GM19468 (cell line): Measurements from ENCODE around the gene NCOR1.
"Not testable (repeated sequence)": the region's sequence is repeated elsewhere in the genome, so short reads cannot be mapped to it uniquely, and the experiment has no call there.

Source experiments
- ATAC-seq: cut with Tn5 transposase; IDR thresholded peaks from one replicate; pipeline ENCODE4 v1.9.1; 2021; ENCODE audit warnings: mild to moderate bottlenecking, moderate library complexity, moderate number of reproducible peaks; ENCODE audit not compliant: unreplicated experiment; ENCODE audit errors: extremely low read depth

Gene NCOR1

GRCh38 chr17:16215273-16215964 lies at the start of gene NCOR1:
Gene NCOR1, minus strand, starts transcription at chr17:16215534. Its CDS starts 20,965 bp downstream, at chr17:16194569.
- ATAC-seq = peak; percentile 42

- ATAC-seq = no peak
These were observed 46.9 kb upstream of the NCOR1 start for GRCh38 chr17:16262201-16262600.

GRCh38 chr17:16261049-16261448 lies 45.7 kb upstream of the NCOR1 start:
- ATAC-seq = no peak

- no peak for ATAC-seq
These were observed 44.6 kb upstream of the NCOR1 start for GRCh38 chr17:16259926-16260325.

GRCh38 chr17:16258901-16259300 lies 43.6 kb upstream of the NCOR1 start:
- ATAC-seq = no peak

- ATAC-seq = no peak
These were observed 40.2 kb upstream of the NCOR1 start for GRCh38 chr17:16255481-16255921.

- no peak for ATAC-seq
These were observed 39.6 kb upstream of the NCOR1 start for GRCh38 chr17:16254773-16255400.

- ATAC-seq = no peak
These were observed 36.2 kb upstream of the NCOR1 start for GRCh38 chr17:16251556-16251955.

- ATAC-seq = no peak
These were observed 35.7 kb upstream of the NCOR1 start for GRCh38 chr17:16251043-16251442.

GRCh38 chr17:16250635-16251034 lies 35.3 kb upstream of the NCOR1 start:
- ATAC-seq = no peak

- no peak for ATAC-seq
These were observed 32.3 kb upstream of the NCOR1 start for GRCh38 chr17:16247586-16247984.

- no peak for ATAC-seq
These were observed 28.6 kb upstream of the NCOR1 start for GRCh38 chr17:16243801-16244567.

- no peak for ATAC-seq
These were observed 28.1 kb upstream of the NCOR1 start for GRCh38 chr17:16243385-16243784.

- ATAC-seq = no peak
These were observed 26.6 kb upstream of the NCOR1 start for GRCh38 chr17:16241906-16242399.

- no peak for ATAC-seq
These were observed 24.6 kb upstream of the NCOR1 start for GRCh38 chr17:16239931-16240330.

GRCh38 chr17:16232391-16232790 lies 17.1 kb upstream of the NCOR1 start:
- no peak for ATAC-seq

GRCh38 chr17:16229912-16230561 lies 14.7 kb upstream of the NCOR1 start:
- ATAC-seq = not testable (repeated sequence)

GRCh38 chr17:16222406-16222805 lies 7.1 kb upstream of the NCOR1 start:
- ATAC-seq = no peak

GRCh38 chr17:16217002-16217635 lies 1.8 kb upstream of the NCOR1 start, which contains the start of gene PIGL:
Gene PIGL, plus strand, starts transcription at chr17:16217210. Its CDS starts 17 bp downstream, at chr17:16217227.
- ATAC-seq = peak; percentile 23
